Stimulated activated CD4-positive, alpha-beta T cell treated with anti-CD3 and anti-CD28 coated beads, TNF-alpha, amount 100 ng/mL, for 4 hours (primary cell): ENCODE data around the gene GPANK1.
A peak's percentile ranks its signal among the peaks of the same experiment; 100 is the strongest.

ENCODE experiments used
- DNase-seq, 3 experiments: peaks; one replicate each; pipeline ENCODE4 v3.0.0-alpha.2; 2020; ENCODE audit warnings: low read depth in 3 of 3

The GPANK1 gene

DNA sequence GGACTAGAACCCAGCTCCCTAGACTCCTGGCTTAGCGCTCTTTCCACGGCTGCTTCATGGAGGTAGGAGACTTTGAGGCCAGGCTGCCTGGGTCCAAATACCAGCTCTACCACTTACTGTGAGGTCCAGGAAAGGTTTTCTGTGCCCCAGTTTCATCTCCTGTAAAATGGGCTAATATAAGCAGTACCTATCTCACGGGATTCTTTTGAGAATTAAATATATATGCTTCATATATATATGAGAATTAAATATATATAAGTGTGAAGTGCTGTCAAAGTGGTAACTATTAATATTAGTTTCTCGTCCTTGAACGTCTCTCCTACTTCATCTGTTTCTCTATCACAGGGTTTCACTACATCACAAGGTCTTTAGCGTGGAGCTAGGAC is 26.3 kb upstream of the GPANK1 start:
- DNase-seq = no peak

DNA sequence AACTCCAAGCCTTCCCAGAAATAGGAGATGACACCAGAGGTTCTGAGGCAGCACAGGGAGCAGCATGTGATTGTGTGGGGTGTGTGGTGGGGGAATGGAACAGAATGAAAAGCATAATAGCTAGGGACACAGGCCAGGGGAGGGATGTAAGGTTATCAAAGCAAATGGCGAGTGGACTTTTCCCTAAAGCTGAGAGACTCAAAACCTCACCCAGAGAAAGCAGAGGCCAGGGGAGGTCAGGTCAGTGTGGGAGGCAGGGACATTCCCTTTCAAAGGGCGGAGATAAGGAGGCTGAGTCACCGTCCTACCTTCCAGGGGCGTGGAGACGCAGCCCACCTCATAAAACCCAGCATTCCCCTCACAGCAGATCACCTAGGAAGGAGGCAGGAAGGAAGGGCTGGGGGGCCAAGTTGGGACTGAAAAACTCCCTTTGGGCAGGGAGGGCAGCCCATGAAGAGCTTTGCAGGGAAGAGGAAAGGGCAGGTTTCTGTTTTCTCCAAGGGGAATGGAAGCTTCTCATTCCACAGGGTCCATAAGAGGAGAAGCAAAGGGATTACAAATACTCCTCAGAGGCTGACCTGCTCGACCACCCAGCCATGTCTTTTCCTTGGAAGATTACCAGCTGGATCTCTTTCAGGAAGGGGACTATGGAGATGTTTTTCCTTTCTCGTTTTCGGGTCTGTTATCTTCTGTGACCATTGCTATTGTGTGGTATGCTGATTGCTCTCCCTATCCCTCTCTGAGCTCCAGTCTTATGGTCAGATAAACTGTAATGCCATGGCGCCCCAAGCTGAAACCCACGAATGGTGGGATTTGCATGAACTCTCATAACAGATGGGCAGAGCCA is 25.7 kb upstream of the GPANK1 start:
- DNase-seq = no peak

DNA sequence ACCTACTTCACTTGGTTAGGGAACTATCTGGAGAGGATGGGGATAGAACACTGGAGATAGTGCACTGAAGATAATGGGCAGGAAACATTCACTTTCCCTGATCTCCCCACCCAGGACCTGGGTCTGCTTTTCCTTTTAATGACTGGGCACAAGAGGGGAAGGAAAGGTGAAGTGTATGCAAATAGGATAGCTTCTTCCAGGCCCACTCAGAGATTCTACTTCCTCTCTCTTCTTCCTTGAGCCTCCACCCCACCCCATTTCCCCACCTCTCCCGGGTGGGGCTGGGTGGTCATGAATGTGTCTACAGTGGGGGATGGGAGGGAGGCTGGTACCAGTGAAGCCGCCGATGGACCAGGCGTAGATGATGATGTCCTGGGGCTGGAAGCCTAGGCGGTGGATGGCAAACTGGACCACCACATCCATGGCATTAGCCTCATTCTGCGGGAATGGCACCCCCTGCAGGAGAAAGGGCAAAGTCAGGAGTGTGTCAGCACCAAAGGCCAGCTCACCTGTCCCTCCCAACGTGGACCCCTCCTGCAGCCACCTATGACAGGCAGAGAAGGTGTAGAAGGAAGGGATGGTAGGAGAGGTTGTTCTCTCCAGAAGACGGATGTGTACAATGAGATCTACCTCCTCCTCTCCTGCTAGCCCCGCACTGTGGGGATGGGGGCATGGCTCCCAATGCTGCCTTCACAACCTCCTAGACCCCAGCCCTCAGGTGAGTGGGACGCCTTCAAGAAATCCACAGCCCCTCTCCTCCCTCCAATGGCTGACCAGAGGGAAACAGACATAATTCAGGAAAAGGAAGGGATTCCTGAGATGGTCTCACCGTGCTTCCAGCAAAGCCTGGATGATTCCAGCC is 24.7 kb upstream of the GPANK1 start:
- DNase-seq = no peak

- no peak for DNase-seq
Measured at GRCh38 chr6:31687860-31688693, 23.3 kb upstream of the GPANK1 start.

DNA sequence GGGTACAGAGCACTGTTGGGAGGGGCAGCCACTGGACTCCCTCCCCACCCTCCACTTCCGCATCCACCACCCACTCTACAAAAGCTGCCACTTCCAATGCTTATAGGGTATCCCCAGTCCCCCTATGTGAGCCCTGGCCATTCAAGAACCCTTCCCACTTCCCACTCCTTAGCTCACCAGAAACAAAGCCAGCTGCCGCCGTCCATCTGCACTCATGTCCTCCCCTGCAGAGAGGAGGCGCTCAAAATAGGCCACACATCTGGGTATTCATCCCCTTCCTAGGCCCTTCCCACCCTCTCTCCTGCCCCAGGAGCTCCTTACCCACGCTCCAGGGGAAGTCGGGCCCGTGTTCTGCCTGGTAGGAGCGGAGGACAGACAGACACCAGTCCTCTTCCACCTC is 22.5 kb upstream of the GPANK1 start:
- no peak for DNase-seq

- DNase-seq = no peak
Measured at GRCh38 chr6:31686483-31686882, 21.7 kb upstream of the GPANK1 start.

DNA sequence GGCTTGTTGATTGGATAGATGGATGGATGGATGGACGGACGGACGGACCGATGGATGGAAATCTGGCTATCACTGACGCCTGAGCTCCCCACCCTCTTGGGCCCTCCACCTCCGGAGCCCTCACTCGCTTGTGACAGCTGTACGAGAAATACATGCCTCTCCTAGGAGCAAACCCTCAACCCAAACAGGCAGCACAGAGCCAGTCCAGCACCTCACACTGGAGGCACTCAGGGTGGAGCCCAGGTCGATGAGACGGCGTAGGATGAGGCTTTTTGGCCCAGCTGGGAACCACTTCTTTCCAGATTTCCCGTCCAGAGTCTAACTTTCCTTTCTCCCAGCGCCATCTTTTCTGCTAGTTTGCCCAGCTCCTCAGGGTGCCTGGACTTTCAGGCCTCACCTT is 18.8 kb upstream of the GPANK1 start:
- no peak for DNase-seq

- DNase-seq = no peak
Measured at GRCh38 chr6:31681135-31681671, 16.4 kb upstream of the GPANK1 start.

GRCh38 chr6:31680226-31681134 is 15.7 kb upstream of the GPANK1 start, which contains the start of gene LY6G5C:
LY6G5C (minus strand) TSS chr6:31681067; CDS start chr6:31680373, 694 bp downstream.
- peak in 1 of 3 experiments; percentile 44 for DNase-seq

DNA sequence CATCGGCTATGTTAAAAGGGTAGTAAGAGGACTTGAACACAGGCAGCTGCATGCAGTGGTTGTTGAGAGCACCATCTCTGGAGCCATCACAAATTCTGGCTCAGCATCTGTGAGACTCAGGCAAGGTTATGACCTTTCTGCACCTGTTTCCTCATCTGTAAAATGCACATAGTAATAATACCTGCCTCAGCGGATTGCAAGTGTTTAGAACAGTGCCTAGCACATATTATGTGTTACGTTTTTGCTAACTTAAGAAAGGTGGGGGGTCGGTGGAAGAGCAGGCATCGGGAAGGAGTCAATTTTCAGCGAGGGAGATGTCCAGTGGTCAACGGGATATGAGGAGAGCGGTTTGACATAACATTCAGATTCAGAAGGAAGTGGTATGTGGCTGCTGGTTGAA is 13.2 kb upstream of the GPANK1 start:
- no peak for DNase-seq

DNA sequence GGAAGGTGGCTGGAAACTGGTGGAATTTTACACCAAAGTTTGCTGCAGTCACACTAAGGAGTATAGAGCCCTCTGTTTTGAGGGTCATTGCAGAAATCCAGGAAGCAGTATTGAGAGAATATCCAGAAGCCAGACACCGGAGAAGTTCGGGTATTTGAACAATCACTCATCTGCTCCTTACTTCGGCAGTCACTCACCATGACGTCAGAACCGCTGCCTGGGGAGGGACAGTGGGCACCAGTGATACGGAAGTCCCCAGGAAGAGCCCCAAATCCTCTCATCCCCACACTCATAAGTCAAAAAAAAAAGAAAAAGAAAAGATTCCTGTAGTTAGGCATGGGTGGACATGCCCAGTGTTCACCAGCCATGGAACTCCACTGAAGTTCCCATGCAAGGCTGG is 12.1 kb upstream of the GPANK1 start:
- no peak for DNase-seq

- DNase-seq = no peak
Measured at GRCh38 chr6:31676322-31676903, 11.6 kb upstream of the GPANK1 start.

GRCh38 chr6:31669676-31670075 is 4.9 kb upstream of the GPANK1 start, which contains the start of gene LY6G5B:
LY6G5B (plus strand) TSS chr6:31669976; CDS start chr6:31670951, 975 bp downstream.
- no peak for DNase-seq

GRCh38 chr6:31666337-31666965 is 1.7 kb upstream of the GPANK1 start:
- DNase-seq = no peak

DNA sequence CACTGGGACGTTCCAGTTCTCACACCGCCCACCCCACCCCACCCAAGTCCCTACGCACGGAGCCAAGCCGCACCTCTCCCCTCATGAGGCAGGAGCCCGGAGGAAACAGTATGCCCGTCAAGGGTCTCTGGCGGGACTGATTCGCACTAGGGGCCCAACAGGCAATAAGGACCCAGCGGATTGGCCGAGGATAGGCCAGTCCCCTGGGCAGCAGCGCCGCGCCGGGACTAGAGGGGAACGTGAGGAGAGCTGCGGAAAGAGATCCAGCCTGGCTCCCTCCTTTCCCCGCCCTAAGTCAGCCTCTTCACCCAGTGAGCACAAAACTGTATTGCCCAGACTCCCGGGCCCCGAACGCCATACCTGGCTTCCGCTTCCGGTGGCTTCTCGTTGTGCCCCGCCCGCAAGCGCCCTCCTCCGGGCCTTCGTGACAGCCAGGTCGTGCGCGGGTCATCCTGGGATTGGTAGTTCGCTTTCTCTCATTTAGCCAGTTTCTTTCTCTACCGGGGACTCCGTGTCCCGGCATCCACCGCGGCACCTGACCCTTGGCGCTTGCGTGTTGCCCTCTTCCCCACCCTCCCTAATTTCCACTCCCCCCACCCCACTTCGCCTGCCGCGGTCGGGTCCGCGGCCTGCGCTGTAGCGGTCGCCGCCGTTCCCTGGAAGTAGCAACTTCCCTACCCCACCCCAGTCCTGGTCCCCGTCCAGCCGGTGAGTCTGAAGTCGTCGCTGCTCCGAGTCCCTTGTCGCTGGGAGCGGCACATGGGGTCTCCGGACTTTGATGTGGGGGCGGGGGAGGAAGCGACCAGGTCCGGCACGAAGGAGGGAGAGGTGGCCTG is 922 bp upstream of the GPANK1 start, which contains the start of gene CSNK2B:
Gene CSNK2B (plus strand): TSS at position 580 of the 836 bp plus-strand sequence. CDS start 752 bp downstream, outside the sequence.
- DNase-seq = peak; percentile 93 to 97 (median 96)

DNA sequence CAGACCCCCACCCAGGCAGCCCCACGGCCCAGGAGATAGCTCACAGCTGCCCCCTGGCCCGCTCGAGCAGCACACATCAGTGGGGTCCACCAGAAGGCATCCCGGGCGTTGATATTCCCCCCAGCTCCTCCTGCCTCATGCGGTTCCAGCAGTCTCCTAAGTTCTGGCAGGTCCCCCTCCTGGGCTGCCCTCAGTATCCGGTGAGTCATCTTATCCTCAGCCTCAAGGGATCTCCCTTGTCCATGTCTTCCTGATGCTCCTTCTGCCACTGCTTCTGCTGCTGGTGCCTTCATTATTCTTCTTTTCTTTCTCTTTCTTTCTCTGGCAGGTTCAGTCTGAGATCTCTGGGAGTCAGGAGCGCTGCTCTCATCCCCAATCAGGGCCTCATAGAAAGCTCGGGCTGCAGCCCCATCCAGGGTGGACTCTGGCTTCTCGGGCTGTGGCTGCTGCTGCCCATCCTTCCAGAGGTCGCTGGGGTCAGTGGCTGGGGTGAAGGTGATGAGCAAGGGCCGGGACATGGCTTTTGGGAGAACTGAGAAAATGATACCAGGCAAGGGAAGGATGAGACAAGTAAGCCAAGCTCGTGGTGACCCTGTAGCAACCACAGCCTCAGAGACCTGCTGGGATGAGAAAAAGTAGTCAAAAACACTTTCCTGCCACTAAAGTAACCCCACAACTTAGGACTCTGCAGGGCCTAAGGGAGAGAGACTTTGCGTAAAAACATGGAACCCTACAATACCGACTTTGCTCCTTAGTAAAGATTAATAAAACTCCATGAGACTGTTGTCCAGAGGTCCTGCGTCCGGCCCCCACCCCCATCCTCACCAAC is 622 bp downstream of the GPANK1 start:
- DNase-seq = no peak

DNA sequence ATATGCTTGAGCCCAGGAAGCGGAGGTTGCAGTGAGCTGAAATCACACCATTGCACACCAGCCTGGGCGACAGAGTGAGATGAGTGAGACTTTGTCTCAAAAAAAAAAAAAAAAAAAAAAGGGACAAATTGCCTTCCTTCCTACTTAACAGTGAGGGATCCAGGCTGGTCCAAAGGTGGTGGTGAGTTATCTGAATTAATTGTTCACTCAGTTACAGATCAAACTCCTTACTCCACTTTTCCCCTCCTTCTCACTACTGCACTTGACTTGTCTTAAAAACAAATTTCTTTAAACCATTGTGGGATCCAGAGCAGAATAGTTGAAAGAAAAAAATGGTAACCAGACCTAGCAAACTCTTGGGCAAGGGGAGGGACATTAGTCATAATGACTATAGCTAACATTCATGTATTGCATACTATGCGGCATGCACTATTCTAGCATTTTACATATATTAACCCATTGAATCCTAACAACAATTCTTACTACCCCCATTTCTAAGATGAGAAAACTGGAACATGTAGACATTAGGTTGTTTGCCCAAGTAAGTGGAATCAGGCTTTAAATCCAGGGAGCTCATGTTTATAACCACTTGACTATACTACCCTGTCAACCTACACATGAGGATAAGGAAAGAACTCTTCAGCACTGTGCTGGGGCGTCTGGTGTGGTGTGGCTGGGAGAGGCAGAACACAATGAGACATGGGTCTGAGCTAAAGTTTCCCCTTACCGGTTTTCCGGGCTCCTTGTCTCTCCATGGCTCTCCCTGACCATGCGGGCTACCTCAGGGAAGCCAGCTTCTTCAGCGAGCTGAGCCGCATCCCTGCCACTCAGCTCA is 1.5 kb downstream of the GPANK1 start:
- no peak for DNase-seq
